Measurements from ENCODE around the gene PPP2R1A. TPM values are rescaled to one million over a fixed set of nuclear protein-coding genes. Genes with fewer than 3 reads are reported as not detected.

PPP2R1A gene
- total RNA-seq, 6 donors from 2014 or later: 90.1 to 214 (median 177) TPM

- no peaks in the 10 kb centered on the region for H3K4me1 ChIP-seq
- no peaks in the 10 kb centered on the region for H3K27me3 ChIP-seq
- no peak for TF ChIP-seq POLR2A (IDR thresholded peaks at IDR 0.05)
- no peak for TF ChIP-seq POLR2AphosphoS5 (IDR thresholded peaks at IDR 0.05)
- peaks cover 21 to 35% (median 29%) of the 10 kb centered on the region in 4 donors for H3K36me3 ChIP-seq
- H3K27ac ChIP-seq: no peak overlapping the region
- WGBS, 2 donors: 88% methylated on average over 1 of the region's 1 CpG
- DNase-seq (no peak), ATAC-seq (ENCODE audit: low FRiP score in 2 of 2) (no peak)
- H3K4me3 ChIP-seq: no peak overlapping the region
- H3K9me3 ChIP-seq: no peaks in the 10 kb centered on the region
Observed at GRCh38 chr19:52230685-52231084, 40.8 kb downstream of the PPP2R1A start.

GRCh38 chr19:52231154-52231910, 41.5 kb downstream of the PPP2R1A start:
- ATAC-seq (ENCODE audit: low FRiP score in 2 of 2) (no peak), DNase-seq (no peak)
- H3K27ac ChIP-seq: no peak overlapping the region
- H3K4me3 ChIP-seq: no peak overlapping the region
- WGBS, 2 donors: 76 to 77% methylated on average over 3 of the region's 3 CpGs
- no peaks in the 10 kb centered on the region for H3K27me3 ChIP-seq
- peaks cover 15 to 28% (median 22%) of the 10 kb centered on the region in 4 donors for H3K36me3 ChIP-seq
- TF ChIP-seq POLR2A (IDR thresholded peaks at IDR 0.05): no peak
- no peak for TF ChIP-seq POLR2AphosphoS5 (IDR thresholded peaks at IDR 0.05)
- no peak for TF ChIP-seq EP300 (IDR thresholded peaks at IDR 0.05)
- no peak for TF ChIP-seq CTCF (IDR thresholded peaks at IDR 0.05)
- no peaks in the 10 kb centered on the region for H3K4me1 ChIP-seq
- no peaks in the 10 kb centered on the region for H3K9me3 ChIP-seq

GRCh38 chr19:52234406-52234805, 44.6 kb downstream of the PPP2R1A start:
- Histone ChIP-seq H3K4me3 (no peak overlapping the region), H3K36me3 (no peaks in the 10 kb centered on the region), H3K27me3 (no peaks in the 10 kb centered on the region), H3K27ac (no peak overlapping the region), H3K4me1 (no peaks in the 10 kb centered on the region), H3K9me3 (no peaks in the 10 kb centered on the region)
- ATAC-seq (ENCODE audit: low FRiP score in 2 of 2): no peak
- TF ChIP-seq CTCF (IDR thresholded peaks at IDR 0.05) (no peak), POLR2A (IDR thresholded peaks at IDR 0.05) (no peak), POLR2AphosphoS5 (IDR thresholded peaks at IDR 0.05) (no peak), EP300 (IDR thresholded peaks at IDR 0.05) (no peak)
- WGBS, 2 donors: 81% methylated on average over 2 of the region's 2 CpGs
- no peak for DNase-seq

- Histone ChIP-seq H3K4me1 (no peaks in the 10 kb centered on the region), H3K4me3 (no peak overlapping the region), H3K27me3 (no peaks in the 10 kb centered on the region), H3K9me3 (no peaks in the 10 kb centered on the region), H3K27ac (no peak overlapping the region), H3K36me3 (no peaks in the 10 kb centered on the region)
- 68 to 73% methylated on average over 2 of the region's 2 CpGs for WGBS, 2 donors
- no peak for TF ChIP-seq POLR2AphosphoS5 (IDR thresholded peaks at IDR 0.05)
- TF ChIP-seq CTCF (IDR thresholded peaks at IDR 0.05): no peak
- no peak for TF ChIP-seq EP300 (IDR thresholded peaks at IDR 0.05)
- TF ChIP-seq POLR2A (IDR thresholded peaks at IDR 0.05): no peak
- DNase-seq (no peak), ATAC-seq (ENCODE audit: low FRiP score in 2 of 2) (no peak)
Observed at GRCh38 chr19:52237197-52237596, 47.3 kb downstream of the PPP2R1A start.

GRCh38 chr19:52237771-52238400, 48.0 kb downstream of the PPP2R1A start:
- 13 to 18% methylated on average over 8 of the region's 8 CpGs for WGBS, 2 donors
- peak; percentile 85 to 91 for ATAC-seq (ENCODE audit: low FRiP score in 2 of 2)
- peak; percentile 58 to 95 (median 82) for TF ChIP-seq CTCF (IDR thresholded peaks at IDR 0.05)
- TF ChIP-seq EP300 (IDR thresholded peaks at IDR 0.05): no peak
- H3K27ac ChIP-seq: no peak overlapping the region
- no peaks in the 10 kb centered on the region for H3K27me3 ChIP-seq
- DNase-seq: peak in 1 of 2 donors; percentile 61
- no peaks in the 10 kb centered on the region for H3K9me3 ChIP-seq
- H3K36me3 ChIP-seq: no peaks in the 10 kb centered on the region
- no peaks in the 10 kb centered on the region for H3K4me1 ChIP-seq
- H3K4me3 ChIP-seq: no peak overlapping the region

Data from upper lobe of left lung (tissue), 6 donors.